ENCODE results near the gene OR5F1. TPM values are rescaled to one million over a fixed set of nuclear protein-coding genes. Genes with fewer than 3 reads are reported as not detected.

OR5F1 gene
- total RNA-seq, result not detected in 2 replicates

DNA sequence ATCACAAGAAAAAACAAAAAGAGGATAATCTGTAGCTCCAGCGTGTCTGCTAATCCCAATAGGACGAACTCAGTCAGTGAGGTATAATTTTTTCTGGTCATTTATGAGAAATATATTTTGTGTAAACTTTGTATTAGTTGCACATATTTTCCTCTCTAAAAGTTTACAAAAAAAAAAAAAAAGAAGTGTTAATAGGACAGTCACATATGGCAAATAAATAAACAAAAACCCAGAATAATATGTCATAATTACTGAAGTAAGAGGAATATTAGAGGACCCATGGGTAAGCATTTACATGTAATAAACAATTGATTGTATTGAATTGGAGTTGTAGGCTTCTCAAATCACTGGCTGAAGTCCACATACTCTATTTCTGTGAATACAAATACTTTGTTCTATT is at the start of gene OR5F1:
Gene OR5F1 (minus strand): TSS at position 101 of the 400 bp plus-strand sequence. CDS start 0 bp downstream, at position 101.

DNA sequence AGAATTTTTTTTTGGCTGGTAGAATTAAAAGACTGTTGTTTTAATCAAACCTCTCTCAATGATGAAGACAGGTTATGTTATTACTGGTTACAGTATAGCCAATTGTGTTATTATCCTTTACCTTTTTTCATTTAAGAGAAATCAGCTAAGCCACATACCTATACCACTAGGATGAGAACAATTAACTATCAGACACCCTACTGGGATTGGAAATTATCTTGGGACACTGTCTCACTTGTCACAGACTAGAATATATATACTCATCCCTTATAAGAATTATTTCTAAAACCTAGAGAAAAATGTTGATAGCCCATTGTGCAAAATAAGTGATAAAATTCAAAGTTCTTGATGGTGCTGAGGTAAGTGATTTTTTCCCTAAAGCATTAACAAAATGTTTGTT is 32.9 kb upstream of the OR5F1 start, which contains the start of gene OR5AS1:
Gene OR5AS1 (plus strand): TSS at position 301 of the 400 bp plus-strand sequence. CDS start 2,765 bp downstream, outside the sequence.

DNA sequence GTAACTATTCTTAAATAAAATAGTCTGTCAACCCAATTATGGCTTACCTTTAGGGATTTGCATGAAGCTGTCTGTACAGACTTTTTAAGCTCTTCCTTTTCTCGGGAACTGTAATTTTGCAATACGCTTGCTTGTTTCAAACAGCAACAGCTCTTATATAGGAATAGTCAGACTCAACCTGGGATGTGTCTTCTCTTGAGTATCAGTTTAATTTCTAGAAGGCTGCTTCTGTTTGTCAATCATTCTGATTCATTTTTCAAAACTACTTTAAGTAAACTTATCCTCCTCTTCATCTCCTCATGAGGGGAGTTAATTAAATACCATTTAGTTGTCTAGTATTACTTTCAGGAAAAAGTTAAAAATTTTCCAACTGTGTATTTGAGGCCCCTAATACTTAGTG is 24.6 kb downstream of the OR5F1 start, which contains the start of gene OR10AG1:
Gene OR10AG1 (minus strand): TSS at position 101 of the 400 bp plus-strand sequence. CDS start 38 bp downstream, at position 63.

Other genes starting within 250 kb of the OR5F1 start
- gene OR5D13, start 221.2 kb downstream of the OR5F1 start, total RNA-seq, result not detected in 2 replicates
- gene OR5D14, start 199.1 kb downstream of the OR5F1 start, total RNA-seq, result not detected in 2 replicates
- not detected in 2 replicates for gene OR5L1, start 183.3 kb downstream of the OR5F1 start, total RNA-seq
- gene OR5D18, start 175.0 kb downstream of the OR5F1 start, total RNA-seq, result not detected in 2 replicates
- not detected in 2 replicates for gene OR5L2, start 167.4 kb downstream of the OR5F1 start, total RNA-seq
- gene OR5D16, start 155.9 kb downstream of the OR5F1 start, total RNA-seq, result not detected in 2 replicates
- gene TRIM51, start 111.3 kb downstream of the OR5F1 start, total RNA-seq, result not detected in 2 replicates
- gene OR5W2, start 80.0 kb downstream of the OR5F1 start, total RNA-seq, result not detected in 2 replicates
- gene OR5I1, start 58.2 kb downstream of the OR5F1 start, total RNA-seq, result not detected in 2 replicates
- gene OR10AG1, start 24.7 kb downstream of the OR5F1 start, total RNA-seq, result not detected in 2 replicates
- not detected in 2 replicates for gene OR5AS1, start 33.0 kb upstream of the OR5F1 start, total RNA-seq
- not detected in 2 replicates for gene OR8I2, start 98.7 kb upstream of the OR5F1 start, total RNA-seq
- gene OR8H2, start 109.1 kb upstream of the OR5F1 start, total RNA-seq, result not detected in 2 replicates
- gene OR8H3, start 127.7 kb upstream of the OR5F1 start, total RNA-seq, result not detected in 2 replicates
- not detected in 2 replicates for gene OR8J3, start 145.6 kb upstream of the OR5F1 start, total RNA-seq
- not detected in 2 replicates for gene OR8K5, start 165.7 kb upstream of the OR5F1 start, total RNA-seq
- not detected in 2 replicates for gene OR5J2, start 182.0 kb upstream of the OR5F1 start, total RNA-seq
- not detected in 2 replicates for gene OR5T2, start 239.6 kb upstream of the OR5F1 start, total RNA-seq